K562 (cell line): ENCODE results near the gene PLEKHH3. TPM values are rescaled to one million over a fixed set of nuclear protein-coding genes. Genes with fewer than 3 reads are reported as not detected.

Experiments
- BACH1 ChIP-seq: fragments of 200-800 bp; sonication (Bioruptor generic); IDR thresholded peaks from 2 replicates; pipeline ENCODE4 v1.6.1; 2016; ENCODE audit warnings: missing genetic modification characterization, missing compliant biosample characterization
- BRCA1 ChIP-seq, 2 experiments: fragments of 450-650 bp in 1 of 2; sonication (generic) in 1 of 2; formaldehyde crosslinking in 1 of 2; IDR thresholded peaks; 2 replicates each; pipeline versions ENCODE4 v1.5.0 to v1.6.1; 2017 to 2020; ENCODE audit warnings: mild to moderate bottlenecking in 1 of 2, missing genetic modification reagents in 1 of 2
- CBFB ChIP-seq: sonication (generic); formaldehyde crosslinking; IDR thresholded peaks from 2 replicates; pipeline ENCODE4 v1.4.0; 2020; ENCODE audit warnings: mild to moderate bottlenecking, missing genetic modification reagents
- CTBP1 ChIP-seq: fragments of 450-650 bp; IDR thresholded peaks from 2 replicates; pipeline ENCODE4 v1.6.1; 2016; ENCODE audit warnings: borderline replicate concordance
- EP300 ChIP-seq: IDR thresholded peaks from 2 replicates; pipeline ENCODE4 v1.6.1; 2012; ENCODE audit warnings: low read length, improper control_type of control experiment
- HNRNPL ChIP-seq: fragments of 200-400 bp; formaldehyde crosslinking; IDR thresholded peaks from 2 replicates; pipeline ENCODE4 v1.6.1; 2017; ENCODE audit warnings: low read depth, mild to moderate bottlenecking, low read length
- LCOR ChIP-seq: sonication (generic); formaldehyde crosslinking; IDR thresholded peaks from 2 replicates; pipeline ENCODE4 v1.8.0; 2022; ENCODE audit warnings: mild to moderate bottlenecking, missing genetic modification reagents
- MAFK ChIP-seq: IDR thresholded peaks from 2 replicates; pipeline ENCODE4 v1.6.1; 2011; ENCODE audit warnings: low read length, improper control_type of control experiment
- MTA3 ChIP-seq: fragments of 450-650 bp; formaldehyde crosslinking; IDR thresholded peaks from 2 replicates; pipeline ENCODE4 v1.6.1; 2017; ENCODE audit warnings: mild to moderate bottlenecking, borderline replicate concordance
- TAF7 ChIP-seq: fragments of 450-650 bp; IDR thresholded peaks from 2 replicates; pipeline ENCODE4 v1.6.1; 2016; ENCODE audit warnings: missing genetic modification characterization, missing compliant biosample characterization
- ZC3H11A ChIP-seq: IDR thresholded peaks from 2 replicates; pipeline ENCODE4 v1.6.1; 2012; ENCODE audit warnings: low read depth, low read length, improper control_type of control experiment
- ZNF444 ChIP-seq: fragments of 250-450 bp; sonication (Bioruptor Pico); IDR thresholded peaks from 2 replicates; pipeline ENCODE4 v1.4.0; 2020; ENCODE audit warnings: mild to moderate bottlenecking, moderate library complexity
- ZNF766 ChIP-seq: fragments of 200-800 bp; sonication (Bioruptor generic); conservative IDR thresholded peaks from 2 replicates; pipeline ENCODE4 v1.6.1; 2016; ENCODE audit warnings: missing genetic modification characterization, missing compliant biosample characterization
- polyA plus RNA-seq, 8 experiments: library from polyadenylated mRNA; depleted of rRNA in 4 of 8; stranded (reverse) in 5 of 8; unstranded in 3 of 8; fragments of >200 nt; fragmentation: Nextera tagmentation in 2 of 8; fragmentation: Illumina TruSeq in 1 of 8; extraction: Ambion mirVana in 2 of 8; extraction: Trizol in 1 of 8; gene quantifications; 2 replicates each; pipeline versions ENCODE4 v1.2.1 to v1.2.3, GENCODE V29; 2011 to 2014; ENCODE audit warnings: inconsistent platforms in 1 of 8, missing spikeins in 1 of 8
- total RNA-seq, 7 experiments: library from RNA; depleted of rRNA in 6 of 7; stranded (reverse); fragments of >200 nt in 6 of 7; fragmentation: Illumina TruSeq in 2 of 7; extraction: Trizol in 2 of 7; gene quantifications; 2 replicates each; pipeline versions ENCODE4 v1.2.1 to v1.2.3, GENCODE V29; 2011 to 2021; ENCODE audit warnings: low replicate concordance in 1 of 7
- TF ChIP-seq, protein P1 (sequence below), 3 experiments: fragments of 200-800 bp in 1 of 3; fragments of 250-450 bp in 1 of 3; fragments of 450-650 bp in 1 of 3; sonication (Bioruptor Pico) in 1 of 3; sonication (Bioruptor generic) in 1 of 3; formaldehyde crosslinking in 1 of 3; IDR thresholded peaks; 2 replicates each; pipeline versions ENCODE4 v1.6.1 to v1.8.0; 2016 to 2022; ENCODE audit warnings: mild to moderate bottlenecking in 2 of 3, missing genetic modification characterization in 2 of 3, missing compliant biosample characterization in 1 of 3, moderate library complexity in 1 of 3
- TF ChIP-seq, protein P2 (sequence below): fragments of 450-650 bp; IDR thresholded peaks from 2 replicates; pipeline ENCODE4 v1.6.1; 2018; ENCODE audit warnings: mild to moderate bottlenecking, low read depth; ENCODE audit not compliant: partially characterized antibody
- TF ChIP-seq, protein P3 (sequence below): fragments of 200-800 bp; sonication (Bioruptor generic); IDR thresholded peaks from 2 replicates; pipeline ENCODE4 v1.6.1; 2016; ENCODE audit warnings: missing genetic modification characterization, missing compliant biosample characterization

PLEKHH3 gene
- total and polyA plus RNA-seq, 9 of the 15 experiments (the other 6 are each of a cell fraction or from before 2014, with no cell fraction given) = 0.58 to 34.5 (median 5.0) TPM

DNA sequence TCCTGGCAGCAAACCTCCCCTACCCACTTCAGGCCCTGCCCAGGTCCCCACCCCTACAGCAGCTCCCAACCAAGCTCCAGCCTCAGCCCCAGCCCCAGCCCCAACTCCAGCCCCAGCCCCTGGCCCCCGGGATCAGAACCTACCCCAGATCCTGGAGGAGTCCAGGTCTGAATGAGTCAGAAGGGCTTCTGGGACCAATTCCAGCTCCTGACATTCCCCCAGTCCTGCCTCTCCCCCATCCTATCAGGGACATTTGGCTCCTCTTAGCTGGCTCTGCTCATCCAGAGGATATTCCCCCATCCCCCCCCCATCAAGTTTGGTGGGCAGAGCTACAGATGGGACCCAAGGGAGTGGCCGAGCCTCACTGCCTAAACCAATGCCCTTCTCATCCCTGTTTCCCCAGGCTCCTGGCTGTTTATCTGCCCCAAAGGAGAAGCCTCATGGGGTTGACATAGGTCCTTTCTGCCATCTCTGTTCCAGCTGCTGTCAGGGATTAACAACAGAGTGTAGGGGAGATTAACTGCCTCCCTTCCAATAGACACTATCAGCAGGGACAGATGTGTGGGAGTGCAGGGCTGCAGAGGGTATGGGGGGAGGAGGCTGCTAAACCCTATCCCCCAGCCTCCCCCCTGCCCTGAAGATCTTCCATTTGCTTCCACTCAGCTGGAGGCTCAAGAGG, 22.1 kb upstream of the PLEKHH3 start (continued):
- TF ChIP-seq, protein P1, sequence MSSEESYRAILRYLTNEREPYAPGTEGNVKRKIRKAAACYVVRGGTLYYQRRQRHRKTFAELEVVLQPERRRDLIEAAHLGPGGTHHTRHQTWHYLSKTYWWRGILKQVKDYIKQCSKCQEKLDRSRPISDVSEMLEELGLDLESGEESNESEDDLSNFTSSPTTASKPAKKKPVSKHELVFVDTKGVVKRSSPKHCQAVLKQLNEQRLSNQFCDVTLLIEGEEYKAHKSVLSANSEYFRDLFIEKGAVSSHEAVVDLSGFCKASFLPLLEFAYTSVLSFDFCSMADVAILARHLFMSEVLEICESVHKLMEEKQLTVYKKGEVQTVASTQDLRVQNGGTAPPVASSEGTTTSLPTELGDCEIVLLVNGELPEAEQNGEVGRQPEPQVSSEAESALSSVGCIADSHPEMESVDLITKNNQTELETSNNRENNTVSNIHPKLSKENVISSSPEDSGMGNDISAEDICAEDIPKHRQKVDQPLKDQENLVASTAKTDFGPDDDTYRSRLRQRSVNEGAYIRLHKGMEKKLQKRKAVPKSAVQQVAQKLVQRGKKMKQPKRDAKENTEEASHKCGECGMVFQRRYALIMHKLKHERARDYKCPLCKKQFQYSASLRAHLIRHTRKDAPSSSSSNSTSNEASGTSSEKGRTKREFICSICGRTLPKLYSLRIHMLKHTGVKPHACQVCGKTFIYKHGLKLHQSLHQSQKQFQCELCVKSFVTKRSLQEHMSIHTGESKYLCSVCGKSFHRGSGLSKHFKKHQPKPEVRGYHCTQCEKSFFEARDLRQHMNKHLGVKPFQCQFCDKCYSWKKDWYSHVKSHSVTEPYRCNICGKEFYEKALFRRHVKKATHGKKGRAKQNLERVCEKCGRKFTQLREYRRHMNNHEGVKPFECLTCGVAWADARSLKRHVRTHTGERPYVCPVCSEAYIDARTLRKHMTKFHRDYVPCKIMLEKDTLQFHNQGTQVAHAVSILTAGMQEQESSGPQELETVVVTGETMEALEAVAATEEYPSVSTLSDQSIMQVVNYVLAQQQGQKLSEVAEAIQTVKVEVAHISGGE (CRISPR knock-in tag; IDR thresholded peaks at IDR 0.05) = peak in 1 of 3 experiments; percentile 88; a peak in 2 of 6 replicates
- 0 out of 2 replicates have a peak, but pooled peaks have one; percentile 76 for TF ChIP-seq LCOR
- TF ChIP-seq HNRNPL = no peak
- peak; percentile 78; the same call in 1 of the 2 replicates for TF ChIP-seq BACH1 (tag)
- 0 out of 2 replicates have a peak, but pooled peaks have one; percentile 3 for TF ChIP-seq MAFK
- TF ChIP-seq ZNF444 (CRISPR knock-in tag) = peak; percentile 98
- no peak for TF ChIP-seq CBFB
- TF ChIP-seq ZC3H11A = peak; percentile 42; the same call in 1 of the 2 replicates
- peak; percentile 99 for TF ChIP-seq CTBP1
- no peak for TF ChIP-seq TAF7 (tag)
- TF ChIP-seq EP300 = peak; percentile 100
- peak; percentile 97 for TF ChIP-seq ZNF766
- peak; percentile 97 for TF ChIP-seq MTA3
- no peak for TF ChIP-seq BRCA1 (IDR thresholded peaks at IDR 0.05)
- TF ChIP-seq BRCA1 (CRISPR knock-in tag; IDR thresholded peaks at IDR 0.05) = no peak
- TF ChIP-seq, protein P2, sequence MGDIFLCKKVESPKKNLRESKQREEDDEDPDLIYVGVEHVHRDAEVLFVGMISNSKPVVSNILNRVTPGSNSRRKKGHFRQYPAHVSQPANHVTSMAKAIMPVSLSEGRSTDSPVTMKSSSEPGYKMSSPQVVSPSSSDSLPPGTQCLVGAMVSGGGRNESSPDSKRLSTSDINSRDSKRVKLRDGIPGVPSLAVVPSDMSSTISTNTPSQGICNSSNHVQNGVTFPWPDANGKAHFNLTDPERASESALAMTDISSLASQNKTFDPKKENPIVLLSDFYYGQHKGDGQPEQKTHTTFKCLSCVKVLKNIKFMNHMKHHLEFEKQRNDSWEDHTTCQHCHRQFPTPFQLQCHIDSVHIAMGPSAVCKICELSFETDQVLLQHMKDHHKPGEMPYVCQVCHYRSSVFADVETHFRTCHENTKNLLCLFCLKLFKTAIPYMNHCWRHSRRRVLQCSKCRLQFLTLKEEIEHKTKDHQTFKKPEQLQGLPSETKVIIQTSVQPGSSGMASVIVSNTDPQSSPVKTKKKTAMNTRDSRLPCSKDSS = no peak
- TF ChIP-seq, protein P3, sequence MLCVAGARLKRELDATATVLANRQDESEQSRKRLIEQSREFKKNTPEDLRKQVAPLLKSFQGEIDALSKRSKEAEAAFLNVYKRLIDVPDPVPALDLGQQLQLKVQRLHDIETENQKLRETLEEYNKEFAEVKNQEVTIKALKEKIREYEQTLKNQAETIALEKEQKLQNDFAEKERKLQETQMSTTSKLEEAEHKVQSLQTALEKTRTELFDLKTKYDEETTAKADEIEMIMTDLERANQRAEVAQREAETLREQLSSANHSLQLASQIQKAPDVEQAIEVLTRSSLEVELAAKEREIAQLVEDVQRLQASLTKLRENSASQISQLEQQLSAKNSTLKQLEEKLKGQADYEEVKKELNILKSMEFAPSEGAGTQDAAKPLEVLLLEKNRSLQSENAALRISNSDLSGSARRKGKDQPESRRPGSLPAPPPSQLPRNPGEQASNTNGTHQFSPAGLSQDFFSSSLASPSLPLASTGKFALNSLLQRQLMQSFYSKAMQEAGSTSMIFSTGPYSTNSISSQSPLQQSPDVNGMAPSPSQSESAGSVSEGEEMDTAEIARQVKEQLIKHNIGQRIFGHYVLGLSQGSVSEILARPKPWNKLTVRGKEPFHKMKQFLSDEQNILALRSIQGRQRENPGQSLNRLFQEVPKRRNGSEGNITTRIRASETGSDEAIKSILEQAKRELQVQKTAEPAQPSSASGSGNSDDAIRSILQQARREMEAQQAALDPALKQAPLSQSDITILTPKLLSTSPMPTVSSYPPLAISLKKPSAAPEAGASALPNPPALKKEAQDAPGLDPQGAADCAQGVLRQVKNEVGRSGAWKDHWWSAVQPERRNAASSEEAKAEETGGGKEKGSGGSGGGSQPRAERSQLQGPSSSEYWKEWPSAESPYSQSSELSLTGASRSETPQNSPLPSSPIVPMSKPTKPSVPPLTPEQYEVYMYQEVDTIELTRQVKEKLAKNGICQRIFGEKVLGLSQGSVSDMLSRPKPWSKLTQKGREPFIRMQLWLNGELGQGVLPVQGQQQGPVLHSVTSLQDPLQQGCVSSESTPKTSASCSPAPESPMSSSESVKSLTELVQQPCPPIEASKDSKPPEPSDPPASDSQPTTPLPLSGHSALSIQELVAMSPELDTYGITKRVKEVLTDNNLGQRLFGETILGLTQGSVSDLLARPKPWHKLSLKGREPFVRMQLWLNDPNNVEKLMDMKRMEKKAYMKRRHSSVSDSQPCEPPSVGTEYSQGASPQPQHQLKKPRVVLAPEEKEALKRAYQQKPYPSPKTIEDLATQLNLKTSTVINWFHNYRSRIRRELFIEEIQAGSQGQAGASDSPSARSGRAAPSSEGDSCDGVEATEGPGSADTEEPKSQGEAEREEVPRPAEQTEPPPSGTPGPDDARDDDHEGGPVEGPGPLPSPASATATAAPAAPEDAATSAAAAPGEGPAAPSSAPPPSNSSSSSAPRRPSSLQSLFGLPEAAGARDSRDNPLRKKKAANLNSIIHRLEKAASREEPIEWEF (CRISPR knock-in tag) = peak; percentile 95
